Peyer's patch (tissue), 4 donors: ENCODE data around the gene ATP11A. TPM values are rescaled to one million over a fixed set of nuclear protein-coding genes. Genes with fewer than 3 reads are reported as not detected.
"Not testable (repeated sequence)": the region's sequence is repeated elsewhere in the genome, so short reads cannot be mapped to it uniquely, and the experiment has no call there.

Experiments
- DNase-seq, 3 donors: peaks; one replicate each; pipeline ENCODE4 v3.0.0-alpha.2; 2017 to 2019
- H3K27ac ChIP-seq, 4 donors: fragments of 200-600 bp; sonication (generic); one replicate each; pipeline ENCODE4 v1.5.1; 2016 to 2019
- H3K27me3 ChIP-seq, 2 donors: fragments of 200-600 bp; sonication (generic); one replicate each; pipeline ENCODE4 v1.5.1; 2019
- H3K36me3 ChIP-seq, 3 donors: fragments of 200-600 bp; sonication (generic); one replicate each; pipeline ENCODE4 v1.5.1; 2016 to 2019
- H3K4me1 ChIP-seq, 4 donors: fragments of 200-600 bp; sonication (generic); one replicate each; pipeline ENCODE4 v1.5.1; 2016 to 2019
- H3K4me3 ChIP-seq, 4 donors: fragments of 200-600 bp; sonication (generic); 1 replicate in 3 of 4; 2 replicates in 1 of 4; pipeline ENCODE4 v1.5.1; 2016 to 2019; ENCODE audit warnings: mild to moderate bottlenecking in 1 of 4
- H3K9me3 ChIP-seq, 4 donors: fragments of 200-600 bp; sonication (generic); one replicate each; pipeline ENCODE4 v1.5.1; 2016 to 2019; ENCODE audit warnings: mild to moderate bottlenecking in 1 of 4
- POLR2A ChIP-seq, 2 donors: fragments of 450-650 bp; IDR thresholded peaks; one replicate each; pipeline ENCODE4 v1.5.1; 2017; ENCODE audit warnings: antibody characterized with exemption in 2 of 2, mild to moderate bottlenecking in 2 of 2, moderate library complexity in 2 of 2
- total RNA-seq, 4 donors: library from RNA; depleted of rRNA; stranded (reverse); fragments of >200 nt; gene quantifications; one replicate each; pipeline ENCODE4 v1.1.0, GENCODE V29; 2016
- TF ChIP-seq, protein P1 (sequence below), 6 experiments: fragments of 450-650 bp in 4 of 6; fragments of 200-600 bp in 2 of 6; sonication (generic) in 1 of 6; IDR thresholded peaks; one replicate each; pipeline ENCODE4 v1.5.1; 2017 to 2019; ENCODE audit warnings: antibody characterized with exemption in 6 of 6, mild to moderate bottlenecking in 3 of 6, moderate library complexity in 1 of 6

The ATP11A gene
- total RNA-seq, 4 donors from 2014 or later, result 33.1 to 64.2 (median 53.7) TPM

DNA sequence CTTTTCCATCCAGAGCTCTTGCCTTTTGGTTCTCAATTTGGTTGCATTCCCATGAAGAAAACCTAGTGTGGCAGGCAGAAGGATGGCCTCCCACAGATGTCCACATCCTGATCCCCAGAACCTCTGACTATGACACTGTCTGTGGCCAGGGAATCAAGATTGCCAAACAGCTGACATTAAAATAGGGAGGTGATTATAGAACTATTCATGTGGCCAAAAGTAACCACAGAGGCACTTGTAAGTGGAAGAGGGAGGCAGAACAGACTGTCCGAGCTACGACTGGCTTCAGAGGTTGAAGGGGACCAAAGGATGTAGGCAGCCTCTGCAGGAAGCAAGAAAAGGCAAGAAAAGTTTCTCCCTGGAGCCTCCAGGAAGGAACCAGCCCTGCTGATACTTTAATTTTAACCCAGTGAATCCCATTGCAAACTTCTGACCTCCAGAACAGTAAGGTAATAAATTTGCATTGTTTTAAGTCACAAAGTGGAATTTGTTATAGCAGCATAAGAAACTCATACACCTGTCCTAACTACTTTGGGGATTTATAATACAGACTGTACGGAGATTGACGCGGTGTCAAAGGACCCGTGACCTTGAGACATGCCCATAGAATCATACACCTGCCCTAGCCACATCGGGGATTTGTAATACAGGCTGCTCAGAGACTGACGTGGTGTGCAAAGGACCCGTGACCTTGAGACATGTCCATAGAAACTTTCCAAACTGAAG is 106.5 kb downstream of the ATP11A start:
- no peaks in the 10 kb centered on the region for H3K27me3 ChIP-seq

DNA sequence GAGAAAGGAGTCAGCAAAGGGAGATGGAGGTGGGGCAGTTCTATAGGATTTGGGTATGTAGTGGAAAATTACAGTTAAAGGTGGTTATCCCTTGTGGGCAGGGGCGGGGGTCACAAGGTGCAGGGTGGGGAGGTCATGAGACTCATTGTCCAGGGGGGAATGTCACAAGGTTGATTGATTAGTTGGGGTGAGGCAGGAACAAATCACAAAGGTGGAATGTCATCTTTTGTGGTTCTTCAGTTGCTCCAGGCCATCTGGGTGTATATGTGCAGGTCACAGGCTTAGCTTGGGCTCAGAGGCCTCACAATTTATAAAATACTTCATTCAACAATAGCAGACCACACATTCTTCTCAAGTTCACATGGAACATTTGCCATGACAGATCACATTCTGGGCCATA is 109.6 kb downstream of the ATP11A start:
- no peak for TF ChIP-seq POLR2A (IDR thresholded peaks at IDR 0.05)
- TF ChIP-seq, protein P1, sequence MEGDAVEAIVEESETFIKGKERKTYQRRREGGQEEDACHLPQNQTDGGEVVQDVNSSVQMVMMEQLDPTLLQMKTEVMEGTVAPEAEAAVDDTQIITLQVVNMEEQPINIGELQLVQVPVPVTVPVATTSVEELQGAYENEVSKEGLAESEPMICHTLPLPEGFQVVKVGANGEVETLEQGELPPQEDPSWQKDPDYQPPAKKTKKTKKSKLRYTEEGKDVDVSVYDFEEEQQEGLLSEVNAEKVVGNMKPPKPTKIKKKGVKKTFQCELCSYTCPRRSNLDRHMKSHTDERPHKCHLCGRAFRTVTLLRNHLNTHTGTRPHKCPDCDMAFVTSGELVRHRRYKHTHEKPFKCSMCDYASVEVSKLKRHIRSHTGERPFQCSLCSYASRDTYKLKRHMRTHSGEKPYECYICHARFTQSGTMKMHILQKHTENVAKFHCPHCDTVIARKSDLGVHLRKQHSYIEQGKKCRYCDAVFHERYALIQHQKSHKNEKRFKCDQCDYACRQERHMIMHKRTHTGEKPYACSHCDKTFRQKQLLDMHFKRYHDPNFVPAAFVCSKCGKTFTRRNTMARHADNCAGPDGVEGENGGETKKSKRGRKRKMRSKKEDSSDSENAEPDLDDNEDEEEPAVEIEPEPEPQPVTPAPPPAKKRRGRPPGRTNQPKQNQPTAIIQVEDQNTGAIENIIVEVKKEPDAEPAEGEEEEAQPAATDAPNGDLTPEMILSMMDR (IDR thresholded peaks at IDR 0.05), result no peak
- Histone ChIP-seq H3K36me3 (no peaks in the 10 kb centered on the region), H3K4me1 (no peaks in the 10 kb centered on the region), H3K9me3 (no peaks in the 10 kb centered on the region), H3K27ac (no peak overlapping the region), H3K4me3 (no peak overlapping the region), H3K27me3 (no peaks in the 10 kb centered on the region)
- no peak for DNase-seq

More for the DNA sequence above, 106.5 kb downstream of the ATP11A start:
- no peak for TF ChIP-seq POLR2A (IDR thresholded peaks at IDR 0.05)
- TF ChIP-seq, protein P1 (IDR thresholded peaks at IDR 0.05), result no peak
- Histone ChIP-seq H3K9me3 (no peaks in the 10 kb centered on the region), H3K4me1 (no peaks in the 10 kb centered on the region), H3K4me3 (no peak overlapping the region), H3K36me3 (no peaks in the 10 kb centered on the region), H3K27ac (no peak overlapping the region)
- no peak for DNase-seq

DNA sequence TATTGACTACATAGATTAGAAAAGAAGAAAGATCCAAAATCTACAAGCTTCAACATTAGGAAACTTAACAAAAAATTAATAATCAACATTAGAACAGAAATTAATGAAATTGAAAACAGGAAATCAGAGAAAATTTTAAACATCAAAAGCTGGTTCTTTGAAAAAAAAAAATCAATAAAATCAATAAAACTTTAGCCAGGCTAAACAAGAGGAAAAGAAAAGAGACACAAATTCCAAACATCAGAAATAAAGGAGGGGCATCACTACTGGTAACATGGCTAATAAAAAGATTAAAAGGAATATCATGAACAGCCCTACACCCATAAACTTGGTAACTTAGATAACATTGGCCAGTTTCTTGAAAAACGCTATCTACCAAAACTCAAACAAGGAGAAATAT is 110.2 kb downstream of the ATP11A start:
- Histone ChIP-seq H3K9me3 (no peaks in the 10 kb centered on the region), H3K4me3 (no peak overlapping the region), H3K27ac (no peak overlapping the region), H3K36me3 (no peaks in the 10 kb centered on the region), H3K4me1 (no peaks in the 10 kb centered on the region), H3K27me3 (no peaks in the 10 kb centered on the region)
- no peak for DNase-seq
- TF ChIP-seq POLR2A (IDR thresholded peaks at IDR 0.05), result no peak
- TF ChIP-seq, protein P1 (IDR thresholded peaks at IDR 0.05), result no peak

DNA sequence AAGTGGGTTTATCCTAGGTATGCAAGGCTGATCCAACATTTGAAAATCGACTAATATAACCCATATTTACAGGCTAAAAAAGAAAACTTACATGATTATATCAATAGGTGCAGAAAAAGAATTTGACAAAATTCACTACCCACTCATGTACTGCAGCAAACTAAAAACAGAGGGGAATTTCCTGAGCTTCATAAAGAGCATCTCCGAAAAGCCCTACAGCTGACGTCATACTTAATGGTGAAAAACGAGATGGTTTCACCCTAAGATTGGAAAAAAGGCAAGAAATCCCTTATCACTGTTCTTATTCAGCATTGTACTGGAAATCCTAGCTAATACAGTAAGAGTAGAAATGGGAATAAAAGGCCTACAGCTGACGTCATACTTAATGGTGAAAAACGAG is 111.0 kb downstream of the ATP11A start:
- not testable (repeated sequence) for H3K4me1 ChIP-seq, DNase-seq, H3K27ac ChIP-seq, H3K36me3 ChIP-seq, H3K9me3 ChIP-seq, H3K27me3 ChIP-seq, H3K4me3 ChIP-seq

DNA sequence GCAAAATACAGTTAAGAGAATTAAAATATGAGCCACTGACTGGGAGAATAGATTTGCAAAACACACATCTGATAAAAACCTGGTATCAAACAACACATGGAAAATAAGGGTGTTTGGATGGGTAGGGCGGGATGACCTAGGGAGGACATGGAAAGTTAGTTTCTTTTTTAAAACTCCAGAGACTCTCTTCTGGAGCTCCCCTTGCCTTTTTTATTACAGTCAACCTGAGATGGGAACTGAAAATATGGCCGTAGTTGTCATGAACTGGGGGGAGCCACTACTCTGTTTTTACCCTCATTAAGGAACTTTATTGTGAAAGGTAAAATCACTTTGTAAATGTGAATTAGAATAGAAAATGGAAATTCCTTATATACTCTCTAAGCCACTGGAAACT is 113.0 kb downstream of the ATP11A start:
- Histone ChIP-seq H3K27ac (no peak overlapping the region), H3K36me3 (peaks cover 0 to 10% (median 0%) of the 10 kb centered on the region in 3 donors), H3K27me3 (no peaks in the 10 kb centered on the region), H3K4me1 (no peaks in the 10 kb centered on the region), H3K9me3 (no peaks in the 10 kb centered on the region), H3K4me3 (no peak overlapping the region)
- TF ChIP-seq, protein P1 (IDR thresholded peaks at IDR 0.05), result no peak
- TF ChIP-seq POLR2A (IDR thresholded peaks at IDR 0.05), result no peak
- DNase-seq, result no peak

DNA sequence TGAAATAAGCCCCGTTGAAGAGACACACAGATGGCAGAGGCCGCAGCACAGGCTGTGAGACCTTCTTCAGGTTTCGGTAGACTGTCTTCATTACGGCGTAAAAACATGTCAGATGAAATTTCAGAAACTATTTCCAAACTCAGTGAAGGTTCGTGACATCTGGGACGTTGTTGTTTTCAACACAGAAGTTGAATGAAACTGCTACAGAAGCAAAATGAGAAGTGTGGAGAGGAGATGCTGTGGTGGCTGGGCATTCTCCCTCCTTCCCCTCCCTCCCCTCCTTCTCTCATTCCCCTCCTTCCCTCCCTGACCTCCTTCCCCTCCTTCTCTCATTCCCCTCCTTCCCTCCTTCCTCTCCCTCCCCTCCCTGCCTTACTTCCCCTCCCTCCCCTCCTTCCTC is 113.6 kb downstream of the ATP11A start:
- Histone ChIP-seq H3K9me3 (no peaks in the 10 kb centered on the region), H3K4me1 (no peaks in the 10 kb centered on the region), H3K27ac (no peak overlapping the region), H3K4me3 (no peak overlapping the region), H3K36me3 (peaks cover 0 to 12% (median 0%) of the 10 kb centered on the region in 3 donors), H3K27me3 (no peaks in the 10 kb centered on the region)
- TF ChIP-seq POLR2A (IDR thresholded peaks at IDR 0.05), result no peak
- TF ChIP-seq, protein P1 (IDR thresholded peaks at IDR 0.05), result no peak
- DNase-seq, result no peak
